Fibroblast of peridontal ligament (primary cell): ENCODE data around the gene YIPF5.

ENCODE experiments used
- DNase-seq: peaks from one replicate; pipeline ENCODE4 v3.0.0-alpha.2; 2010; ENCODE audit errors: extremely low read depth

Gene YIPF5

GRCh38 chr5:144125163-144125726 lies 45.2 kb downstream of the YIPF5 start:
- no peak for DNase-seq

DNA sequence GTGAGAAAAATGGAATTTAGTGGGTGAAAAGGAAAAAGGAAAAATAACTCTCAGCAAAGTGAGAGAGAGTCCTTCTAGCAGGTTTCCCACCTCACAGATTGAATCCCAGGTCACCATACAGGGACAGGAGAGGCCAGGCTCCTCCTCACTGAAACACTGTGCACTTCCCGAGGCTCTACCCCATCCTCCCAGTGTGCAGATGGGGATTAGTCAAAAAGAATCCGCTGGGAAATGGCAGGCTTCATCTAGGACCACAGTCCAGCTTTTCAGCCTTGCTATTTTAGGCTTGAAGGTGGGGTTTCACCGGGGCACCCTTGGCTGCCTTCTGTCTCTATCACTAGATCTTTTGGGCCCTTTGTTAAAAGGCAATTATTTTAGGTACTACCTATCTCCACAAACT lies 47.8 kb downstream of the YIPF5 start:
- DNase-seq = no peak

DNA sequence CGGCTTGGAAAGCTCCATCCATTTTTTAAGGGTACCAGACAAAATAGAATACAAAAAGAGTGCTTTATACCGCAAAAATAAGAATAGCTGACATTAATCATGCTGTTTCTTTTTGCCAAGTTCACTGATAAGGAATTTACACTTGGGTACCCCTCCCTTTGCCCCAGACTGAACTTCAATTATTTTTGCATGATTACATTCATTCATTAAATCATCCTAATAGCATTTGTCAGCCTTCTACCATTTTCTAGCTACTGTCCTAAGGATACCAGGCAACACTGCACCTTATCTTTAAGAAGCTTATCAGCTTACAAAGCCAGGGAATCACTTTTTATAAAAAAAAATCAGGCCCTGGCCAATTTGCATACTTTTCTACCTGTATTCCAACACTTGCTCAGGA lies 48.4 kb downstream of the YIPF5 start:
- DNase-seq = no peak

DNA sequence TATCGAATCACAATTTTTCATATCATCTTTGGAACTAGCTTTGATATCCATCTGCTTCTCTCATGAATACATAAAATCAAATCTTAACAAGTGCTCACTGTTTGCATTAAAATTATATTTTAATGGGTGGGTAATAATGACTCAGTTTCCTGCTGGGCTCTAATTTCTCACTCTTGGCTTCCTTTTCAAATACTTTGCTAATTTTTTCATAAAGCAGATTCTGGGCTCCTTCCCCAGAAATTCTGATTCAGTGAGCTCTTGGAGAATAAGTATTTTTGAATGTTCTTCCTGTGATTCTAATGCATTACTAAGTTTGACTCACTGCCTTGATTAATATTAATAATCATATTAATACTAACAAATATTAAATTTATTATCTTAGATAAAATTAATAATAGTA lies 48.9 kb downstream of the YIPF5 start:
- DNase-seq = no peak

GRCh38 chr5:144120661-144121180 lies 49.7 kb downstream of the YIPF5 start:
- DNase-seq = no peak

GRCh38 chr5:144117412-144117811 lies 53.0 kb downstream of the YIPF5 start:
- no peak for DNase-seq

- DNase-seq = no peak
Measured at GRCh38 chr5:144114571-144114970, 55.9 kb downstream of the YIPF5 start.
